OCI-LY7 (cell line): Measurements from ENCODE around the gene HCK. TPM values are rescaled to one million over a fixed set of nuclear protein-coding genes. Genes with fewer than 3 reads are reported as not detected.

Source experiments
- BruUV-seq: library from RNA; stranded (reverse); fragments of 400-500 nt; replicated peaks from 2 replicates; lab custom pipeline; 2021; lab: Mats Ljungman, UMichigan
- CTCF ChIA-PET: fragments of 300-600 bp; sonication (Branson Sonifier 250); formaldehyde crosslinking; loops from one replicate; lab custom pipeline; 2022; ENCODE audit warnings: antibody characterized with exemption; ENCODE audit not compliant: unreplicated experiment; lab: Charles Lee
- POLR2A ChIA-PET: fragments of 300-600 bp; sonication (Branson Sonifier 250); formaldehyde crosslinking; loops from one replicate; lab custom pipeline; 2022; ENCODE audit warnings: antibody characterized with exemption; lab: Charles Lee
- DNase-seq: peaks from one replicate; pipeline ENCODE4 v3.0.0-alpha.2; 2015; ENCODE audit warnings: low spot score
- H2AFZ ChIP-seq: fragments of 200-600 bp; sonication (generic), shearing (Covaris generic); 2 replicates; pipeline ENCODE4 v1.6.1; 2014; ENCODE audit warnings: mild to moderate bottlenecking, antibody characterized with exemption, low read length, moderate library complexity
- H3K27ac ChIP-seq: fragments of 200-600 bp; sonication (generic); 2 replicates; pipeline ENCODE4 v1.5.1; 2014; ENCODE audit warnings: mixed run types, low read depth, mild to moderate bottlenecking, moderate library complexity, low read length, inconsistent platforms; ENCODE audit not compliant: poor library complexity, severe bottlenecking
- H3K36me3 ChIP-seq: fragments of 200-600 bp; sonication (generic); 2 replicates; pipeline ENCODE4 v1.6.1; 2014; ENCODE audit warnings: mild to moderate bottlenecking, antibody characterized with exemption, low read length, moderate library complexity, mixed read lengths; ENCODE audit not compliant: insufficient read depth
- H3K4me1 ChIP-seq: fragments of 200-600 bp; sonication (generic); 2 replicates; pipeline ENCODE4 v1.5.1; 2014; ENCODE audit warnings: mild to moderate bottlenecking, low read length; ENCODE audit not compliant: insufficient read depth, poor library complexity, severe bottlenecking
- H3K4me2 ChIP-seq: fragments of 200-600 bp; sonication (generic); 2 replicates; pipeline ENCODE4 v1.6.1; 2014; ENCODE audit warnings: mild to moderate bottlenecking, low read length
- H3K4me3 ChIP-seq: fragments of 200-600 bp; sonication (generic); 2 replicates; pipeline ENCODE4 v1.5.1; 2014; ENCODE audit warnings: mild to moderate bottlenecking, low read depth, low read length; ENCODE audit not compliant: poor library complexity, severe bottlenecking
- H3K79me2 ChIP-seq: fragments of 200-600 bp; sonication (generic); 2 replicates; pipeline ENCODE4 v1.6.1; 2016; ENCODE audit warnings: low read depth, mild to moderate bottlenecking, low read length, moderate library complexity, mixed read lengths; ENCODE audit not compliant: insufficient read depth
- H3K9me2 ChIP-seq: fragments of 200-600 bp; sonication (generic); 2 replicates; pipeline ENCODE4 v1.6.1; 2016; ENCODE audit warnings: mild to moderate bottlenecking, low read length, mixed read lengths; ENCODE audit not compliant: insufficient read depth
- H3K9me3 ChIP-seq: fragments of 200-600 bp; sonication (generic); 2 replicates; pipeline ENCODE4 v1.6.1; 2014; ENCODE audit warnings: mild to moderate bottlenecking, mixed run types, low read length, mixed read lengths
- H4K20me1 ChIP-seq: fragments of 200-600 bp; sonication (generic); 2 replicates; pipeline ENCODE4 v1.6.1; 2014; ENCODE audit warnings: mild to moderate bottlenecking, antibody characterized with exemption, low read length, moderate library complexity, mixed read lengths; ENCODE audit not compliant: insufficient read depth
- EZH2phosphoT487 ChIP-seq: fragments of 200-600 bp; sonication (generic); IDR thresholded peaks from 2 replicates; pipeline ENCODE4 v1.6.1; 2018; ENCODE audit warnings: low read depth, borderline replicate concordance, mild to moderate bottlenecking, mixed run types, antibody characterized with exemption, low read length, moderate library complexity, mixed read lengths
- intact Hi-C: fragments of 100-400 bp; cut with micrococcal nuclease; formaldehyde crosslinking; loops from one replicate; pipeline ENCODE4 v1.10.0; 2022; ENCODE audit not compliant: unreplicated experiment
- total RNA-seq, 2 experiments: library from RNA; depleted of rRNA in 1 of 2; stranded (reverse); fragments of >200 nt in 1 of 2; shearing (Covaris generic) in 1 of 2; gene quantifications; 2 replicates each; pipeline ENCODE4 v1.2.3, GENCODE V29; 2014 to 2022
- TF ChIP-seq, protein P1 (sequence below): fragments of 200-600 bp; sonication (generic); conservative IDR thresholded peaks from 2 replicates; pipeline ENCODE4 v1.5.1; 2014; ENCODE audit warnings: mild to moderate bottlenecking, antibody characterized with exemption, low read length, moderate library complexity, mixed read lengths

Gene HCK
- total RNA-seq, 2 experiments from 2014 or later, result 0.19 to 3.2 TPM

DNA sequence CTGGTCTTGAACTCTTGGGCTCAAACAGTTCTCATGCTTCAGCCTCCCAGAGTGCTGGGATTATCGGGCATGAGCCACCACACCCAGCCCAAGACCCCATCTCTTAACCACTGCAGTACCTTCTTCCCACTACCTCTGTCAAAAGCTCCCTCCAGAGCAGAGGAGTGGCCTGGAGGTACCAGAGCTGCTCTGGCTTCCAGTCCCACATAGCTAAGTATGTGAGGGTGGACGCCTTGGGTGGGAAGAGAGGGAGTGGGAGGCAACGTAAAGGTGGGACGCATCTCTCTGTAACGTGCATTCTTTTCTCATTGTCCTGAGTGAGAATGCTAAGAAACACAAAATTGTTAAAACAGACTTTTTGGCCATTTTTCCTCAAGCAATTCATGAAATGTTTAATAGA is 82.0 kb downstream of the HCK start:
- POLR2A ChIA-PET, result no interaction called here
- peaks cover 51% of the 10 kb centered on the region for H3K36me3 ChIP-seq
- no peak overlapping the region for H3K4me2 ChIP-seq
- CTCF ChIA-PET, result no interaction called here
- peaks cover 7% of the 10 kb centered on the region; the same call in 1 of the 2 replicates for H4K20me1 ChIP-seq
- no TSS peak for BruUV-seq
- H3K4me3 ChIP-seq, result no peak overlapping the region
- peaks cover 9% of the 10 kb centered on the region; the same call in 1 of the 2 replicates for H3K79me2 ChIP-seq
- no peak overlapping the region for H3K27ac ChIP-seq
- H3K9me3 ChIP-seq, result no peaks in the 10 kb centered on the region
- no peak for DNase-seq
- H3K9me2 ChIP-seq, result no peaks in the 10 kb centered on the region
- intact Hi-C loops, result no loop called here
- no peak overlapping the region for H2AFZ ChIP-seq
- TF ChIP-seq EZH2phosphoT487, result no peak
- TF ChIP-seq, protein P1, sequence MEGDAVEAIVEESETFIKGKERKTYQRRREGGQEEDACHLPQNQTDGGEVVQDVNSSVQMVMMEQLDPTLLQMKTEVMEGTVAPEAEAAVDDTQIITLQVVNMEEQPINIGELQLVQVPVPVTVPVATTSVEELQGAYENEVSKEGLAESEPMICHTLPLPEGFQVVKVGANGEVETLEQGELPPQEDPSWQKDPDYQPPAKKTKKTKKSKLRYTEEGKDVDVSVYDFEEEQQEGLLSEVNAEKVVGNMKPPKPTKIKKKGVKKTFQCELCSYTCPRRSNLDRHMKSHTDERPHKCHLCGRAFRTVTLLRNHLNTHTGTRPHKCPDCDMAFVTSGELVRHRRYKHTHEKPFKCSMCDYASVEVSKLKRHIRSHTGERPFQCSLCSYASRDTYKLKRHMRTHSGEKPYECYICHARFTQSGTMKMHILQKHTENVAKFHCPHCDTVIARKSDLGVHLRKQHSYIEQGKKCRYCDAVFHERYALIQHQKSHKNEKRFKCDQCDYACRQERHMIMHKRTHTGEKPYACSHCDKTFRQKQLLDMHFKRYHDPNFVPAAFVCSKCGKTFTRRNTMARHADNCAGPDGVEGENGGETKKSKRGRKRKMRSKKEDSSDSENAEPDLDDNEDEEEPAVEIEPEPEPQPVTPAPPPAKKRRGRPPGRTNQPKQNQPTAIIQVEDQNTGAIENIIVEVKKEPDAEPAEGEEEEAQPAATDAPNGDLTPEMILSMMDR, result no peak
- H3K4me1 ChIP-seq, result peaks cover 3% of the 10 kb centered on the region

DNA sequence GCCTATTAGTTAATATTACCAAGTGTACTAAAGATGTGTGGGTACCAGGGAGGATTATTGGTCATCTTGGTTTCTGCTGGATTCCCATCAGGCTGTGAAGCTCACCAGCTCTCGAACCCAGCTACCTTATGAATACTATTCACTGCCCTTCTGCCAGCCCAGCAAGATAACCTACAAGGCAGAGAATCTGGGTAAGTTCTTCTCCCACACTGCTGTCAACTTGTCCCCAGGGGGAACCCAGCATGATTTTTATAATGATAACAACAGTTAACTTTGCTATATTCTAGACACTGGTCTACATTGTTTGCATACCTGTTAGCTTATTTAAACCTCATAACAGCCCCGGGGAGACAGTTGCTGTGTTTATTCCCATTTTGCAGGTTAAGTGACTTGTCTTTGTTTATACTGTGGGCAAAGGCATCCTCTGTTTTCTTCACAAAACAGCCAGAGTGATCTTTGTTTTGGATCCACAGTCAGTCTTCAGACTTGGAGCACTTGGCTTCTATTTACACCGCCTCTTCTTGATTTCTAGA is 84.0 kb downstream of the HCK start:
- ChIA-PET CTCF (no interaction called here), POLR2A (interaction anchor here (1.3 kb wide), 1 partner anchor 19 kb away, joined by 4 read pairs; no protein-coding TSS in a partner anchor)
- Histone ChIP-seq H3K4me1 (peaks cover 12% of the 10 kb centered on the region), H3K79me2 (no peaks in the 10 kb centered on the region), H2AFZ (no peak overlapping the region), H3K4me3 (no peak overlapping the region), H3K27ac (no peak overlapping the region), H3K4me2 (no peak overlapping the region), H3K9me2 (no peaks in the 10 kb centered on the region), H3K36me3 (peaks cover 69% of the 10 kb centered on the region), H4K20me1 (no peaks in the 10 kb centered on the region), H3K9me3 (no peaks in the 10 kb centered on the region)
- no TSS peak for BruUV-seq
- intact Hi-C loops, result no loop called here
- no peak for DNase-seq
- TF ChIP-seq EZH2phosphoT487, result no peak
- TF ChIP-seq, protein P1, result no peak

- Histone ChIP-seq H3K4me2 (no peak overlapping the region), H3K36me3 (peaks cover 87% of the 10 kb centered on the region), H3K4me3 (no peak overlapping the region), H2AFZ (no peak overlapping the region), H3K9me2 (no peaks in the 10 kb centered on the region), H3K9me3 (no peaks in the 10 kb centered on the region), H4K20me1 (no peaks in the 10 kb centered on the region), H3K27ac (no peak overlapping the region), H3K79me2 (no peaks in the 10 kb centered on the region), H3K4me1 (peaks cover 12% of the 10 kb centered on the region)
- ChIA-PET POLR2A (interaction anchor here (0.6 to 0.7 kb wide), 2 partner anchors 101 to 194 kb away, joined by 3 to 4 read pairs; no protein-coding TSS in a partner anchor), CTCF (no interaction called here)
- DNase-seq, result no peak
- BruUV-seq, result no TSS peak
- TF ChIP-seq, protein P1, result no peak
- no peak for TF ChIP-seq EZH2phosphoT487
- intact Hi-C loops, result no loop called here
These were observed 86.9 kb downstream of the HCK start for GRCh38 chr20:32138921-32139320.
